SU-DHL-6 (cell line): ENCODE measurements around the gene ASNSD1.

Experiments used
- CTCF ChIP-seq: fragments of 200-600 bp; sonication (generic); IDR thresholded peaks from one replicate; pipeline ENCODE4 v1.5.1; 2017; ENCODE audit warnings: antibody characterized with exemption, mild to moderate bottlenecking, low read length, moderate library complexity; ENCODE audit not compliant: insufficient read depth, poor library complexity, severe bottlenecking
- EZH2phosphoT487 ChIP-seq: fragments of 200-600 bp; sonication (generic), shearing (Covaris generic); conservative IDR thresholded peaks from 2 replicates; pipeline ENCODE4 v1.6.1; 2018; ENCODE audit warnings: mild to moderate bottlenecking, antibody characterized with exemption, low read length, moderate library complexity, mixed read lengths

DNA sequence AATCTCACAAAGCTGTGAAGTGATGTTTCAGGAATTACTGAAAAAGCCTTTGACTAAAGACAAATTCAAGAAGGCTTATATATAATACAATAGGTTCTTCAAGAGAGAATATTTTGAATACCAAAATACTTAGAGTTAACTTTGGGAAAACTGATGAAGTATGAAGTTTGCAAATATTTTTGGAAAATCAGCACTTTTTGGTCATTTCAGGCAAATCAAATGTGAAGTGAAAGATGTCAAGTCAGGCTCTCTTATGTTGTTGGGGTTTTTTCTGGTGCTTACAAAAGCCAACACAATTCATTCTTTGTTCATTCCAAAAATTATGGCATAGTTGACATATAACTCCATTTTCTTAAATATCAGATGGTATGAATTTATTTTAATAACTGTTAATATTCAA is 14.7 kb upstream of the ASNSD1 start:
- TF ChIP-seq CTCF (no peak), EZH2phosphoT487 (no peak)
